Liver (tissue), 9 donors: ENCODE measurements around the gene CELF3. TPM values are rescaled to one million over a fixed set of nuclear protein-coding genes. Genes with fewer than 3 reads are reported as not detected.
"Not testable (repeated sequence)": the region's sequence is repeated elsewhere in the genome, so short reads cannot be mapped to it uniquely, and the experiment has no call there.

ENCODE experiments used
- DNase-seq: peaks from one replicate; pipeline ENCODE4 v3.0.0-alpha.2; 2017; ENCODE audit warnings: low spot score
- H3K27ac ChIP-seq, 2 donors: one replicate each; pipeline ENCODE4 v1.7.0; 2013; ENCODE audit warnings: inconsistent platforms in 2 of 2, low read length in 2 of 2, control low read depth in 1 of 2, low read depth in 1 of 2, mild to moderate bottlenecking in 1 of 2
- H3K27me3 ChIP-seq, 4 donors: one replicate each; pipeline versions ENCODE4 v1.6.1 to v1.7.0; 2013; ENCODE audit warnings: low read length in 3 of 4, inconsistent platforms in 1 of 4, mild to moderate bottlenecking in 1 of 4, moderate library complexity in 1 of 4; ENCODE audit not compliant: control insufficient read depth in 4 of 4, insufficient read depth in 4 of 4
- H3K36me3 ChIP-seq, 4 donors: one replicate each; pipeline versions ENCODE4 v1.6.1 to v1.7.0; 2013; ENCODE audit warnings: low read length in 3 of 4, mild to moderate bottlenecking in 3 of 4, low read depth in 1 of 4, moderate library complexity in 1 of 4; ENCODE audit not compliant: control insufficient read depth in 4 of 4, insufficient read depth in 3 of 4
- H3K4me1 ChIP-seq, 4 donors: one replicate each; pipeline versions ENCODE4 v1.6.1 to v1.7.0; 2013; ENCODE audit warnings: low read length in 3 of 4, mild to moderate bottlenecking in 3 of 4, moderate library complexity in 1 of 4; ENCODE audit not compliant: control insufficient read depth in 4 of 4, insufficient read depth in 4 of 4
- H3K4me3 ChIP-seq, 3 donors: one replicate each; pipeline versions ENCODE4 v1.6.1 to v1.7.0; 2013; ENCODE audit warnings: low read length in 3 of 3, control low read depth in 1 of 3, low read depth in 1 of 3, mild to moderate bottlenecking in 1 of 3
- H3K9ac ChIP-seq, 2 donors: one replicate each; pipeline ENCODE4 v1.7.0; 2013; ENCODE audit warnings: low read length in 2 of 2, mild to moderate bottlenecking in 2 of 2, moderate library complexity in 2 of 2, control low read depth in 1 of 2, low read depth in 1 of 2
- H3K9me3 ChIP-seq, 4 donors: one replicate each; pipeline versions ENCODE4 v1.6.1 to v1.7.0; 2013; ENCODE audit warnings: low read length in 3 of 4; ENCODE audit not compliant: control insufficient read depth in 4 of 4
- CTCF ChIP-seq: fragments of 150-350 bp; IDR thresholded peaks from 2 replicates; pipeline ENCODE4 v1.5.1; 2017; ENCODE audit warnings: improper control_type of control experiment, low read depth, low read length; ENCODE audit not compliant: missing input control
- EGR1 ChIP-seq, 2 donors: IDR thresholded peaks; 2 replicates each; pipeline ENCODE4 v1.6.1; 2016 to 2018; ENCODE audit warnings: antibody characterized with exemption in 2 of 2, low read depth in 2 of 2
- FOXA1 ChIP-seq: IDR thresholded peaks from 2 replicates; pipeline ENCODE4 v1.6.1; 2016; ENCODE audit warnings: antibody characterized with exemption
- FOXA2 ChIP-seq: IDR thresholded peaks from 2 replicates; pipeline ENCODE4 v1.6.1; 2016; ENCODE audit warnings: antibody characterized with exemption
- GABPA ChIP-seq, 2 donors: IDR thresholded peaks in 1 of 2; conservative IDR thresholded peaks in 1 of 2; 2 replicates each; pipeline ENCODE4 v1.6.1; 2016; ENCODE audit warnings: antibody characterized with exemption in 2 of 2, mild to moderate bottlenecking in 1 of 2, moderate library complexity in 1 of 2
- HNF4G ChIP-seq: IDR thresholded peaks from 2 replicates; pipeline ENCODE4 v1.6.1; 2016; ENCODE audit warnings: antibody characterized with exemption
- MAX ChIP-seq: IDR thresholded peaks from 2 replicates; pipeline ENCODE4 v1.6.1; 2016; ENCODE audit warnings: antibody characterized with exemption
- NR2F2 ChIP-seq: IDR thresholded peaks from 2 replicates; pipeline ENCODE4 v1.6.1; 2016; ENCODE audit warnings: antibody characterized with exemption
- RAD21 ChIP-seq, 2 donors: IDR thresholded peaks; 2 replicates each; pipeline ENCODE4 v1.6.1; 2016; ENCODE audit warnings: antibody characterized with exemption in 2 of 2, mild to moderate bottlenecking in 2 of 2
- REST ChIP-seq: IDR thresholded peaks from 2 replicates; pipeline ENCODE4 v1.6.1; 2016; ENCODE audit warnings: antibody characterized with exemption, mild to moderate bottlenecking
- TAF1 ChIP-seq: conservative IDR thresholded peaks from 2 replicates; pipeline ENCODE4 v1.6.1; 2016; ENCODE audit warnings: antibody characterized with exemption, mild to moderate bottlenecking
- ZBTB33 ChIP-seq: IDR thresholded peaks from 2 replicates; pipeline ENCODE4 v1.6.1; 2016; ENCODE audit warnings: antibody characterized with exemption
- WGBS: extraction: QIAGEN DNeasy Blood & Tissue Kit; methylation state at CpG from one replicate; pipeline ENCODE4 v1.1.7; 2013; 5-methylcytosine and 5-hydroxymethylcytosine counted together
- polyA plus RNA-seq, 2 donors: library from polyadenylated mRNA; stranded (reverse) in 1 of 2; unstranded in 1 of 2; fragments of 200-250 nt in 1 of 2; fragments of >200 nt in 1 of 2; fragmentation: Nextera tagmentation in 1 of 2; extraction: Ambion mirVana in 1 of 2; gene quantifications; one replicate each; pipeline versions ENCODE4 v1.2.1 to v1.2.3, GENCODE V29; 2013 to 2015
- total RNA-seq, 2 donors: library from RNA; depleted of rRNA; stranded (reverse); fragments of >200 nt; gene quantifications; one replicate each; pipeline ENCODE4 v1.2.3, GENCODE V29; 2014
- donor health status: healthy.
- donor health status: healthy.
- donor health status: healthy.
- donor health status: healthy.
- donor health status: healthy.

CELF3 gene
- total and polyA plus RNA-seq, 4 donors, result 0.28 TPM; not detected in 3

GRCh38 chr1:151737479-151737878 lies 20.9 kb upstream of the CELF3 start:
- Histone ChIP-seq H3K9me3 (peaks cover 0 to 4% (median 0%) of the 10 kb centered on the region in 4 donors), H3K4me1 (peaks cover 6 to 20% (median 14%) of the 10 kb centered on the region in 4 donors), H3K4me3 (no peak overlapping the region), H3K9ac (no peak overlapping the region), H3K27me3 (no peaks in the 10 kb centered on the region), H3K27ac (no peak overlapping the region), H3K36me3 (no peaks in the 10 kb centered on the region)
- no peak for DNase-seq
- TF ChIP-seq RAD21 (IDR thresholded peaks at IDR 0.05) (no peak), FOXA2 (no peak), ZBTB33 (no peak), TAF1 (no peak), NR2F2 (no peak)

- 97% methylated on average over 2 of the region's 2 CpGs for WGBS
These were observed 20.4 kb upstream of the CELF3 start for GRCh38 chr1:151737026-151737425.

GRCh38 chr1:151733995-151734394 lies 17.4 kb upstream of the CELF3 start:
- not testable (repeated sequence) for H3K27me3 ChIP-seq, H3K9me3 ChIP-seq, H3K27ac ChIP-seq, H3K36me3 ChIP-seq, H3K4me3 ChIP-seq, DNase-seq, H3K9ac ChIP-seq
- peaks cover 0 to 16% (median 3%) of the 10 kb centered on the region in 4 donors for H3K4me1 ChIP-seq
- 92% methylated on average over 9 of the region's 9 CpGs for WGBS

More at GRCh38 chr1:151737026-151737425, 20.4 kb upstream of the CELF3 start:
- H3K27ac ChIP-seq, result no peak overlapping the region
- no peaks in the 10 kb centered on the region for H3K36me3 ChIP-seq
- H3K9ac ChIP-seq, result no peak overlapping the region
- H3K4me1 ChIP-seq, result peaks cover 6 to 20% (median 14%) of the 10 kb centered on the region in 4 donors
- peaks cover 0 to 4% (median 0%) of the 10 kb centered on the region in 4 donors for H3K9me3 ChIP-seq
- H3K27me3 ChIP-seq, result no peaks in the 10 kb centered on the region
- TF ChIP-seq CTCF (no peak), NR2F2 (no peak), REST (no peak), RAD21 (IDR thresholded peaks at IDR 0.05) (no peak), FOXA1 (no peak), GABPA (IDR thresholded peaks at IDR 0.05 in 1 of 2, conservative IDR thresholded peaks at IDR 0.05 in 1 of 2) (no peak), MAX (no peak), EGR1 (IDR thresholded peaks at IDR 0.05; ENCODE audit: low read depth in 2 of 2) (no peak), HNF4G (no peak), TAF1 (no peak)
- H3K4me3 ChIP-seq, result no peak overlapping the region
- no peak for DNase-seq
